AML-193 (cell line): ENCODE measurements around the gene CLCF1.
"Not testable (repeated sequence)": the region's sequence is repeated elsewhere in the genome, so short reads cannot be mapped to it uniquely, and the experiment has no call there.

Experiments
- DNase-seq, 2 experiments: peaks; one replicate each; lab custom pipeline; 2025; lab: John Stamatoyannopoulos, UW

The CLCF1 gene

GRCh38 chr11:67322049-67322448 is 51.3 kb downstream of the CLCF1 start:
- no peak for DNase-seq

GRCh38 chr11:67321313-67321871 is 52.0 kb downstream of the CLCF1 start:
- DNase-seq = no peak

DNA sequence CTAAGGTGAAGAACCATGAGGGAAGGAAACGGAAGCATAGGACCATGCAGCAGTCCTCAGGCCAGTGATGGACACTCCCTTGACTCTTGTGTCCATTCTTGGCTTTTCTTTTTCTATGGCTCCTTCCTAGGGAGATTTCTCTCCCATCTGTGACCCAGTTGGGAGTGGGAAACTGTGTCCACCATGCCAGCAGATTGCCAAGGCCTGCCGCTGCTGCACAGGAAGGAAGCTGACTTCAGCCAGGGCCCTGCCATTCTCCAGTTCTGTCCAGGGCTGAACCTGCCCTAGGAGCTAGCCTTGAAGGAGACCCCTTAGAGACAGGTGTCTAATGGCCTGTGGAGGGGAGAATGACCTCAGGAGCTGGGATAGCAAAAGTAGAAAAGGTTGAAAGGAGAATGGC is 52.7 kb downstream of the CLCF1 start:
- DNase-seq = no peak

GRCh38 chr11:67320011-67320410 is 53.4 kb downstream of the CLCF1 start:
- DNase-seq = no peak

DNA sequence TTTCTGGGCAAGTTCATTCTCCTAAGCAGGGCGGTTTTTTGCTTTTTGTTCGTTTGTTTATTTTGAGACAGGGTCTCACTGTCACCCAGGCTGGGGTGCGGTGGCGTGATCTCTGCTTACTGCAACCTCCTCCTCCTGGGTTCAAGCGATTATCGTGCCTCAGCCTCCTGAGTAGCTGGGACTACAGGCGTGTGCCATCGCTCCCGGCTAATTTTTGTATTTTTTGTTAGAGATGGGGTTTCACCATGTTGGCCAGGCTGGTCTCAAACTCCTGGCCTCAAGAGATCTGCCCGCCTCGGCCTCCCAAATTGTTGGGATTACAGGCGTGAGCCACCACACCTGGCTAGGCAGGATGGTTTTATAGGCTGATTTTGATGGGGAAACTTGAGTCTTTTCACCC is 54.5 kb downstream of the CLCF1 start:
- DNase-seq = not testable (repeated sequence)

GRCh38 chr11:67317888-67318555 is 55.4 kb downstream of the CLCF1 start:
- DNase-seq = no peak

- DNase-seq = peak; percentile 92 to 94
Measured at GRCh38 chr11:67317205-67317887, 56.1 kb downstream of the CLCF1 start.

GRCh38 chr11:67316882-67317204 is 56.6 kb downstream of the CLCF1 start:
- no peak for DNase-seq

- no peak for DNase-seq
Measured at GRCh38 chr11:67315325-67315909, 58.0 kb downstream of the CLCF1 start.

DNA sequence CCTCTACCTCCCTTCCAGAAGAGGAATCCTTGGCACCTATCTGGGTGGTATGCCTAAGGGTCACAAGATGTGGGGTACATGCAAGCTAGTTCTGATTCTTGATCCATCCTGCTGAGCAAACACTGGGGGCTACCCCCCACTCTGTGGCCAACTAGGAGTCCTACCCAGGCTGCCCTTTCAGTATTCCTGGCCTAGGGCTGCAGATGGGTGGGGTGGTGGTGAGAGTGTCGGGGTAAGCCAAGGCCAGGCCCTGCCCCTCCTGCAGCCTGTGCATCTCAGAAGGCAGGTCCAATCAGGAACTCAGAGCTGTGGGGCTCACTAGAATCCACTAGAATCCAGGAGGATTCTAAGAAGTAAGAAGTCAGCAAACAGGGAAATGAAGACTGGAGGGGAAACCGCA is 59.2 kb downstream of the CLCF1 start:
- no peak for DNase-seq
